H9 (cell line): ENCODE measurements around the gene CEP192. TPM values are rescaled to one million over a fixed set of nuclear protein-coding genes. Genes with fewer than 3 reads are reported as not detected.

Experiments
- DNase-seq: peaks from one replicate; pipeline ENCODE4 v3.0.0-alpha.2; 2017
- H2AFZ ChIP-seq: one replicate; pipeline ENCODE4 v1.6.1; 2013; ENCODE audit warnings: mild to moderate bottlenecking, low read length, control low read depth, moderate library complexity
- H2AK5ac ChIP-seq: 2 replicates; pipeline ENCODE4 v1.6.1; 2013; ENCODE audit warnings: low read length, control low read depth, mixed read lengths; ENCODE audit not compliant: insufficient read length
- H2BK120ac ChIP-seq: one replicate; pipeline ENCODE4 v1.6.1; 2013; ENCODE audit warnings: low read depth, mild to moderate bottlenecking, low read length, control low read depth, inconsistent platforms; ENCODE audit not compliant: poor library complexity, severe bottlenecking
- H2BK12ac ChIP-seq: 2 replicates; pipeline ENCODE4 v1.6.1; 2013; ENCODE audit warnings: low read length, control low read depth, mixed read lengths, low read depth; ENCODE audit not compliant: insufficient read length
- H2BK15ac ChIP-seq: 2 replicates; pipeline ENCODE4 v1.6.1; 2013; ENCODE audit warnings: low read depth, low read length, control low read depth
- H2BK20ac ChIP-seq: one replicate; pipeline ENCODE4 v1.6.1; 2013; ENCODE audit warnings: low read depth, mild to moderate bottlenecking, low read length, control low read depth, inconsistent platforms; ENCODE audit not compliant: poor library complexity, severe bottlenecking
- H2BK5ac ChIP-seq: 2 replicates; pipeline ENCODE4 v1.6.1; 2013; ENCODE audit warnings: low read length, control low read depth, mixed read lengths; ENCODE audit not compliant: insufficient read length
- H3K14ac ChIP-seq: 2 replicates; pipeline ENCODE4 v1.6.1; 2013; ENCODE audit warnings: low read length, control low read depth; ENCODE audit not compliant: insufficient read depth
- H3K18ac ChIP-seq: 2 replicates; pipeline ENCODE4 v1.6.1; 2013; ENCODE audit warnings: low read depth, mild to moderate bottlenecking, mixed read lengths, low read length, control low read depth; ENCODE audit not compliant: insufficient read length
- H3K23ac ChIP-seq: 2 replicates; pipeline ENCODE4 v1.6.1; 2013; ENCODE audit warnings: low read length, control low read depth, mixed read lengths, low read depth; ENCODE audit not compliant: insufficient read length
- H3K23me2 ChIP-seq: 2 replicates; pipeline ENCODE4 v1.6.1; 2013; ENCODE audit warnings: low read depth, mild to moderate bottlenecking, mixed read lengths, low read length, control low read depth; ENCODE audit not compliant: insufficient read length, poor library complexity, severe bottlenecking
- H3K27ac ChIP-seq: 2 replicates; pipeline ENCODE4 v1.5.1; 2013; ENCODE audit warnings: low read length, control low read depth, mixed read lengths, low read depth; ENCODE audit not compliant: insufficient read length
- H3K27me3 ChIP-seq: 2 replicates; pipeline ENCODE4 v1.6.1; 2013; ENCODE audit warnings: low read length, control low read depth, inconsistent platforms; ENCODE audit not compliant: insufficient read depth
- H3K4ac ChIP-seq: 2 replicates; pipeline ENCODE4 v1.6.1; 2013; ENCODE audit warnings: low read depth, mild to moderate bottlenecking, control low read depth, inconsistent platforms, low read length, moderate library complexity
- H3K4me1 ChIP-seq: 2 replicates; pipeline ENCODE4 v1.6.1; 2013; ENCODE audit warnings: low read length, control low read depth, inconsistent platforms; ENCODE audit not compliant: insufficient read depth
- H3K4me2 ChIP-seq: 2 replicates; pipeline ENCODE4 v1.6.1; 2013; ENCODE audit warnings: low read length, control low read depth, mixed read lengths; ENCODE audit not compliant: insufficient read length, insufficient read depth
- H3K56ac ChIP-seq: 2 replicates; pipeline ENCODE4 v1.6.1; 2013; ENCODE audit warnings: low read depth, mild to moderate bottlenecking, mixed read lengths, low read length, control low read depth; ENCODE audit not compliant: insufficient read length
- H3K79me1 ChIP-seq: 2 replicates; pipeline ENCODE4 v1.6.1; 2013; ENCODE audit warnings: low read depth, mild to moderate bottlenecking, moderate library complexity, low read length, control low read depth, inconsistent platforms; ENCODE audit not compliant: insufficient read depth, poor library complexity, severe bottlenecking
- H3K79me2 ChIP-seq: 2 replicates; pipeline ENCODE4 v1.6.1; 2013; ENCODE audit warnings: low read length, control low read depth, inconsistent platforms; ENCODE audit not compliant: insufficient read depth
- H3K9ac ChIP-seq: 2 replicates; pipeline ENCODE4 v1.6.1; 2013; ENCODE audit warnings: low read length, control low read depth, mixed read lengths; ENCODE audit not compliant: insufficient read length; ENCODE audit errors: extremely low read depth
- H3K9me3 ChIP-seq: one replicate; pipeline ENCODE4 v1.6.1; 2013; ENCODE audit warnings: low read depth, low read length, inconsistent platforms; ENCODE audit not compliant: control insufficient read depth
- H3T11ph ChIP-seq: one replicate; pipeline ENCODE4 v1.6.1; 2013; ENCODE audit warnings: mild to moderate bottlenecking, low read length, control low read depth, inconsistent platforms
- H4K20me1 ChIP-seq: one replicate; pipeline ENCODE4 v1.6.1; 2013; ENCODE audit not compliant: control insufficient read depth, insufficient read length, insufficient read depth
- H4K5ac ChIP-seq: 2 replicates; pipeline ENCODE4 v1.6.1; 2013; ENCODE audit warnings: low read depth, mild to moderate bottlenecking, mixed read lengths, low read length, control low read depth; ENCODE audit not compliant: insufficient read length
- H4K8ac ChIP-seq: replicated peaks from 2 replicates; pipeline ENCODE4 v1.6.1; 2013; ENCODE audit warnings: low read length, control low read depth, mixed read lengths, low read depth; ENCODE audit not compliant: insufficient read length
- H4K91ac ChIP-seq: 2 replicates; pipeline ENCODE4 v1.6.1; 2013; ENCODE audit warnings: low read depth, mild to moderate bottlenecking, moderate library complexity, mixed read lengths, low read length, control low read depth; ENCODE audit not compliant: insufficient read length
- H3K27ac Mint-ChIP-seq, 3 experiments: 2 replicates in 2 of 3; 3 replicates in 1 of 3; pipeline ENCODE4 v1.8.0; 2020 to 2021; ENCODE audit warnings: mixed read lengths in 3 of 3, mild to moderate bottlenecking in 1 of 3, moderate library complexity in 1 of 3
- H3K27me3 Mint-ChIP-seq: 2 replicates; pipeline ENCODE4 v1.8.0; 2021; ENCODE audit warnings: low read depth, mild to moderate bottlenecking, moderate library complexity, mixed read lengths
- H3K36me3 Mint-ChIP-seq, 3 experiments: 2 replicates in 2 of 3; 3 replicates in 1 of 3; pipeline ENCODE4 v1.8.0; 2020 to 2021; ENCODE audit warnings: low read depth in 3 of 3, mixed read lengths in 3 of 3; ENCODE audit not compliant: insufficient read depth in 1 of 3
- H3K4me1 Mint-ChIP-seq, 2 experiments: 2 replicates each; pipeline ENCODE4 v1.8.0; 2020; ENCODE audit warnings: mixed read lengths in 2 of 2
- H3K4me3 Mint-ChIP-seq, 2 experiments: 2 replicates in 1 of 2; 3 replicates in 1 of 2; pipeline ENCODE4 v1.8.0; 2020 to 2021; ENCODE audit warnings: mild to moderate bottlenecking in 2 of 2, mixed read lengths in 2 of 2, moderate library complexity in 1 of 2
- H3K9me3 Mint-ChIP-seq, 2 experiments: 2 replicates in 1 of 2; 3 replicates in 1 of 2; pipeline ENCODE4 v1.8.0; 2020; ENCODE audit warnings: mild to moderate bottlenecking in 2 of 2, mixed read lengths in 2 of 2, moderate library complexity in 1 of 2
- CTCF ChIP-seq: fragments of 200-600 bp; sonication (generic); conservative IDR thresholded peaks from 3 replicates; pipeline ENCODE4 v1.8.0; 2021; ENCODE audit warnings: antibody characterized with exemption, mild to moderate bottlenecking
- WGBS: extraction: QIAGEN DNeasy Blood & Tissue Kit; methylation state at CpG from one replicate; pipeline ENCODE4 v1.1.7; 2013; ENCODE audit warnings: missing lambda C conversion rate, low lambda C conversion rate, mixed read lengths; ENCODE audit not compliant: insufficient read length; ENCODE audit errors: extremely low coverage; 5-methylcytosine and 5-hydroxymethylcytosine counted together
- total RNA-seq: library from RNA; stranded (reverse); gene quantifications from 2 replicates; pipeline ENCODE4 v1.2.1, GENCODE V29; 2021

Gene CEP192
- total RNA-seq, 1 experiment from 2014 or later = 23.5 TPM

- no peaks in the 10 kb centered on the region for H3K79me1 ChIP-seq
These were observed 173.2 kb downstream of the CEP192 start for GRCh38 chr18:13164406-13164805.

More at GRCh38 chr18:13164406-13164805, 173.2 kb downstream of the CEP192 start:
- Histone ChIP-seq H3K9ac (no peak overlapping the region), H3K23ac (no peak overlapping the region), H3K4me2 (no peak overlapping the region), H4K5ac (no peak overlapping the region), H3T11ph (no peak overlapping the region), H2BK120ac (no peak overlapping the region), H3K14ac (no peak overlapping the region), H3K18ac (no peak overlapping the region), H2BK20ac (no peak overlapping the region), H3K27ac (no peak overlapping the region), H3K9me3 (no peaks in the 10 kb centered on the region), H2BK12ac (no peak overlapping the region), H3K23me2 (no peaks in the 10 kb centered on the region), H2BK15ac (no peak overlapping the region), H3K56ac (no peak overlapping the region), H3K27me3 (no peaks in the 10 kb centered on the region), H2AK5ac (no peak overlapping the region), H4K20me1 (no peaks in the 10 kb centered on the region), H3K4ac (no peak overlapping the region), H2BK5ac (no peak overlapping the region), H4K8ac (no peak overlapping the region), H3K4me1 (no peaks in the 10 kb centered on the region), H4K91ac (no peak overlapping the region), H2AFZ (no peak overlapping the region), H3K79me2 (no peaks in the 10 kb centered on the region)
- WGBS = no CpG with 5 or more reads among the region's 13 CpGs
- H3K36me3 Mint-ChIP-seq = peaks cover 1 to 9% (median 1%) of the 10 kb centered on the region in 3 experiments; a peak in 3 of 7 replicates
- H3K9me3 Mint-ChIP-seq = peaks cover 1 to 5% of the 10 kb centered on the region in 2 experiments; a peak in 4 of 5 replicates
- H3K4me1 Mint-ChIP-seq = peaks cover 14 to 17% of the 10 kb centered on the region in 2 experiments
- H3K27ac Mint-ChIP-seq = no peak overlapping the region; a peak in 1 of 7 replicates
- no peak for DNase-seq
- H3K4me3 Mint-ChIP-seq = no peak overlapping the region
- TF ChIP-seq CTCF = no peak
- H3K27me3 Mint-ChIP-seq = no peaks in the 10 kb centered on the region; the same call in 1 of the 2 replicates
